Calu3 (cell line): ENCODE measurements around the gene CCR5AS.

Experiments
- BruUV-seq: library from RNA; stranded (reverse); fragments of 400-500 nt; replicated peaks from 2 replicates; lab custom pipeline; 2021; lab: Mats Ljungman, UMichigan
- CTCF ChIA-PET: fragments of 300-600 bp; sonication (Branson Sonifier 250); formaldehyde crosslinking; loops from one replicate; lab custom pipeline; 2022; ENCODE audit warnings: antibody characterized with exemption; lab: Charles Lee
- DNase-seq: peaks from one replicate; pipeline ENCODE4 v3.0.0; 2022
- H3K27ac Mint-ChIP-seq: one replicate; pipeline ENCODE4 v1.8.0; 2022; ENCODE audit warnings: mixed read lengths; ENCODE audit not compliant: unreplicated experiment
- H3K27me3 Mint-ChIP-seq: one replicate; pipeline ENCODE4 v1.8.0; 2022; ENCODE audit warnings: mixed read lengths; ENCODE audit not compliant: unreplicated experiment
- H3K36me3 Mint-ChIP-seq: one replicate; pipeline ENCODE4 v1.8.0; 2022; ENCODE audit warnings: mild to moderate bottlenecking, moderate library complexity, mixed read lengths; ENCODE audit not compliant: insufficient read depth, unreplicated experiment
- H3K4me1 Mint-ChIP-seq: one replicate; pipeline ENCODE4 v1.8.0; 2022; ENCODE audit warnings: mild to moderate bottlenecking, low read depth, mixed read lengths; ENCODE audit not compliant: unreplicated experiment
- H3K4me3 Mint-ChIP-seq: one replicate; pipeline ENCODE4 v1.8.0; 2022; ENCODE audit warnings: mild to moderate bottlenecking, low read depth, moderate library complexity, mixed read lengths; ENCODE audit not compliant: unreplicated experiment
- H3K9me3 Mint-ChIP-seq: one replicate; pipeline ENCODE4 v1.8.0; 2022; ENCODE audit warnings: low read depth, mixed read lengths; ENCODE audit not compliant: unreplicated experiment
- intact Hi-C: fragments of 100-400 bp; cut with micrococcal nuclease; formaldehyde crosslinking; loops from one replicate; pipeline ENCODE4 v1.10.0; 2022; ENCODE audit not compliant: unreplicated experiment
- TF ChIP-seq, protein P1 (sequence below): fragments of 200-600 bp; IDR thresholded peaks from one replicate; pipeline ENCODE4 v1.8.0; 2022; ENCODE audit warnings: antibody characterized with exemption; ENCODE audit not compliant: unreplicated experiment

CCR5AS gene

DNA sequence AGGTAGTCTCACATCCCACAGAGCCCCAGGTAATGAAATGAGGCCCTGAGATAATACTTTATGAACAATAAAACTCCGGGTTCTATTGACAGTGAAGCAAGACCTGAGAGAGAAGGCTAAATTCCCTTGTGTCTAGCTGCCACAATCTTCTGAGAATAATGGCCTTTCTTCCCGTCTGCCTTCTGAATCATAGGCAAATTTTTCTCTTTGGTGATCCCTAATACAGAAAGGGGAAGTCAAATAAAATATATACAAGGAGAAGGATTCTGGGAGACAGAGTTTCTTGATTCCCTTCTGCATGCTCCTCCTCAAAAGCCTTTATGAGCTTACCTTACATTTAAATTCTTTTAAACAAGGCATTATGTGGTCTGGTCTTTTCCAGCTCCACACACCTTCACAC, 82.8 kb downstream of the CCR5AS start:
- no peaks in the 10 kb centered on the region for H3K4me1 Mint-ChIP-seq
- H3K4me3 Mint-ChIP-seq, result no peak overlapping the region
- TF ChIP-seq, protein P1, sequence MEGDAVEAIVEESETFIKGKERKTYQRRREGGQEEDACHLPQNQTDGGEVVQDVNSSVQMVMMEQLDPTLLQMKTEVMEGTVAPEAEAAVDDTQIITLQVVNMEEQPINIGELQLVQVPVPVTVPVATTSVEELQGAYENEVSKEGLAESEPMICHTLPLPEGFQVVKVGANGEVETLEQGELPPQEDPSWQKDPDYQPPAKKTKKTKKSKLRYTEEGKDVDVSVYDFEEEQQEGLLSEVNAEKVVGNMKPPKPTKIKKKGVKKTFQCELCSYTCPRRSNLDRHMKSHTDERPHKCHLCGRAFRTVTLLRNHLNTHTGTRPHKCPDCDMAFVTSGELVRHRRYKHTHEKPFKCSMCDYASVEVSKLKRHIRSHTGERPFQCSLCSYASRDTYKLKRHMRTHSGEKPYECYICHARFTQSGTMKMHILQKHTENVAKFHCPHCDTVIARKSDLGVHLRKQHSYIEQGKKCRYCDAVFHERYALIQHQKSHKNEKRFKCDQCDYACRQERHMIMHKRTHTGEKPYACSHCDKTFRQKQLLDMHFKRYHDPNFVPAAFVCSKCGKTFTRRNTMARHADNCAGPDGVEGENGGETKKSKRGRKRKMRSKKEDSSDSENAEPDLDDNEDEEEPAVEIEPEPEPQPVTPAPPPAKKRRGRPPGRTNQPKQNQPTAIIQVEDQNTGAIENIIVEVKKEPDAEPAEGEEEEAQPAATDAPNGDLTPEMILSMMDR, result no peak
- intact Hi-C loops, result no loop called here
- CTCF ChIA-PET, result no interaction called here
- no peaks in the 10 kb centered on the region for H3K36me3 Mint-ChIP-seq
- no peak for DNase-seq
- no TSS peak for BruUV-seq
- peaks cover 2% of the 10 kb centered on the region for H3K9me3 Mint-ChIP-seq
- H3K27ac Mint-ChIP-seq, result no peak overlapping the region
- peaks cover 41% of the 10 kb centered on the region for H3K27me3 Mint-ChIP-seq

DNA sequence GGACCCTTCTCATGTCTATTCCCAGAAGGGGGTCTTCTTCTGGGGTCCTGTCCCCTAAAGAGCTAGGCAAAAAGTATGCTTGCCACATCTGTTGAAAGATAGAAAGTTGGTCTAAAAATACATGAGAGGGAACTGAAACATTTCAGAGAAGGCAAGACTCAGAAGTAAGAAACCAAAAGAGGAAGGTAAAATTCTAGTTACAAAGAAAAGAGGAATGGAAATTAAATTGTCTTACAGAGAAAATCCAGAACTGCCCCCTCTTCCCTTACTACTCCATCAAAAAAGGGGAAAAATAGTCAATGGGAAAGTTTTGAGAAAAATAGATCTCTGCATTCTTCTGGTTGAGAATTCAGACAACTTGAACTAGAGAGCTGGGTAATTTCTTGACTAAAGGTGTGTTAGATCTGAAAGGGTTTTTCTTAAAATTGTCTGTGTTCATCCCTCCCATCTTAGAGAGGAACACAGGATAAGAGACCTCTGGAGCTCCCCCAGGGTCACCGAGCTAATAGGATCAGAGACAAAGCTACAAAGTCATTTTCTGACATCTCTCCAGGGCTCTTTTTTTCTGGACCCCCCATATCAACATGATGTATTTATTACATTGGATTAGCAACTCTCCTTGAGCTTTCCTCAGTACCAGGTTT, 85.3 kb downstream of the CCR5AS start:
- Mint-ChIP-seq H3K4me1 (no peaks in the 10 kb centered on the region), H3K27ac (no peak overlapping the region), H3K9me3 (peaks cover 2% of the 10 kb centered on the region), H3K36me3 (no peaks in the 10 kb centered on the region), H3K4me3 (no peak overlapping the region), H3K27me3 (peaks cover 55% of the 10 kb centered on the region)
- no peak for DNase-seq
- TF ChIP-seq, protein P1, result no peak
- CTCF ChIA-PET, result no interaction called here
- no TSS peak for BruUV-seq
- intact Hi-C loops, result no loop called here

DNA sequence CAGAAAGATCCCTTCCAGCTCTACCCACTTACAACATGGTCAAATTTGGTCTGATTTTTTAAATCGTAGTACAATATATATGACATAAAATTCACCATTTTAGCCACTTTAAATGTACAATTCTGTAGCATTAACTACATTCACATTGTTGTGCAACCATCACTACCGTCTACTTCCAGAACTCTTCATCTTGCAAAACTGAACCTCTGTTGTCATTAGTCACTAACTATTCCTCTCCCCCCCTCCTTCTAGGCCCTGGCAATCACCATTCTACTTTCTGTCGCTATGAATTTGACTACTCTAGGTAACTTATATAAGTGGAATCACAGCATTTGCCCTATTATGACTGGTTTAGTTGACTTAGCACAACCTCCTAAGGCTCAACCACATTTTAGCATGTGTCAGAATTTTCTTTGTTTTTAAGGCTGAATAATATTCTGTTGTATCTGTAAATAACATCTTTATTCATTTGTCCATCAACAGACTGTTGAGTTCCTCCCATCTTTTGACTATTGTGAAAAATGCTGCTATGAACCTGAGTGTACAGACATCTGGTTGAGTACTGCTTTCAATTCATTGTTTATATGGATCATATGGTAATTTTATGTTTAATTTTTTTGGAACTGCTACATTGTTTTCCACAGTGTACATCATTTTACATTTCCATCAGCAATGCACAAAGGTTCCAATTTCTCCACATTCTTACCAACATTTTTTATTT, 88.5 kb downstream of the CCR5AS start:
- no TSS peak for BruUV-seq
- H3K9me3 Mint-ChIP-seq, result no peaks in the 10 kb centered on the region
- DNase-seq, result no peak

DNA sequence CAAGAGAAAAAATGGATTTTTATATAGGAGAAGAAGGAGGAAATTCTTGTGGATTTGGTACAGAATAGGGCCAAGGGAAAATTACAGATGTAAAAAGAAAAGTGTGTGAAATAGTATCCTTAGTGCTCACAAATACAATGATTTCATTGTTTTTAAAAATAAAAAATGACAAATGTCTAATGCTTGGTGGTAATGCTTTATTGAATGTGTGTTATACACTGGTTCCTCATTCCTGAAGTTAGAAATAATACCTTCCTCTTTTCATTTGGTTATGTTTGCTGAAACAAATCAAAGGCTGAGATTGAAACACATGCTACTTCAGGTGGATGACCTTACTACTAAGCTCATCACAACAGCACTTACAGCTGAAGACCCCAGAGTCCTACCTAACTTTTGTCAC, 90.7 kb downstream of the CCR5AS start:
- Mint-ChIP-seq H3K27me3 (peaks cover 51% of the 10 kb centered on the region), H3K4me1 (peaks cover 8% of the 10 kb centered on the region), H3K36me3 (no peaks in the 10 kb centered on the region), H3K27ac (no peak overlapping the region), H3K4me3 (no peak overlapping the region), H3K9me3 (no peaks in the 10 kb centered on the region)
- TF ChIP-seq, protein P1, result no peak
- CTCF ChIA-PET, result interaction anchor here (1.2 kb wide), 1 partner anchor 10 kb away, joined by 4 read pairs; no protein-coding TSS in a partner anchor
- BruUV-seq, result no TSS peak
- DNase-seq, result no peak
- intact Hi-C loops, result no loop called here

More for the DNA sequence above, 88.5 kb downstream of the CCR5AS start:
- H3K4me3 Mint-ChIP-seq, result no peak overlapping the region
- H3K4me1 Mint-ChIP-seq, result peaks cover 8% of the 10 kb centered on the region
- H3K27me3 Mint-ChIP-seq, result peaks cover 59% of the 10 kb centered on the region
- intact Hi-C loops, result no loop called here
- CTCF ChIA-PET, result no interaction called here
- TF ChIP-seq, protein P1, result no peak
- H3K27ac Mint-ChIP-seq, result no peak overlapping the region
- H3K36me3 Mint-ChIP-seq, result no peaks in the 10 kb centered on the region
